Measurements from ENCODE around the gene TGFB1.
A peak's percentile ranks its signal among the peaks of the same experiment; 100 is the strongest.
"Not testable (repeated sequence)": the region's sequence is repeated elsewhere in the genome, so short reads cannot be mapped to it uniquely, and the experiment has no call there.

Gene TGFB1

GRCh38 chr19:41350735-41351338, 2.9 kb downstream of the TGFB1 start:
- H3K4me3 ChIP-seq (ENCODE audit: low read length in 2 of 2) = peak overlapping the region; percentile 66 to 80

GRCh38 chr19:41346916-41347315, 6.8 kb downstream of the TGFB1 start:
- not testable (repeated sequence) for H3K27ac ChIP-seq (ENCODE audit: low read depth in 2 of 2, low read length in 2 of 2); H3K4me3 ChIP-seq (ENCODE audit: low read length in 2 of 2); H3K36me3 ChIP-seq (ENCODE audit: control insufficient read depth in 2 of 2, insufficient read depth in 2 of 2, low read length in 2 of 2); H3K9me3 ChIP-seq (ENCODE audit: control insufficient read depth in 2 of 2, low read length in 2 of 2); H3K9ac ChIP-seq (ENCODE audit: low read depth in 1 of 2, low read length in 2 of 2)
- Histone ChIP-seq H3K27me3 (ENCODE audit: control insufficient read depth in 2 of 2, insufficient read depth in 2 of 2, low read length in 2 of 2) (peaks cover 0 to 10% of the 10 kb centered on the region in 2 donors), H3K4me1 (ENCODE audit: control insufficient read depth in 2 of 2, insufficient read depth in 2 of 2, low read length in 2 of 2) (peaks cover 10 to 12% of the 10 kb centered on the region in 2 donors)

More at GRCh38 chr19:41350735-41351338, 2.9 kb downstream of the TGFB1 start:
- H3K9ac ChIP-seq (ENCODE audit: low read depth in 1 of 2, low read length in 2 of 2) = peak overlapping the region; percentile 43 to 67
- peaks cover 19 to 20% of the 10 kb centered on the region in 2 donors for H3K4me1 ChIP-seq (ENCODE audit: control insufficient read depth in 2 of 2, insufficient read depth in 2 of 2, low read length in 2 of 2)
- peak overlapping the region; percentile 30 to 77 for H3K27ac ChIP-seq (ENCODE audit: low read depth in 2 of 2, low read length in 2 of 2)
- H3K36me3 ChIP-seq (ENCODE audit: control insufficient read depth in 2 of 2, insufficient read depth in 2 of 2, low read length in 2 of 2) = no peaks in the 10 kb centered on the region
- no peaks in the 10 kb centered on the region for H3K9me3 ChIP-seq (ENCODE audit: control insufficient read depth in 2 of 2, low read length in 2 of 2)
- peaks cover 0 to 18% of the 10 kb centered on the region in 2 donors for H3K27me3 ChIP-seq (ENCODE audit: control insufficient read depth in 2 of 2, insufficient read depth in 2 of 2, low read length in 2 of 2)

DNA sequence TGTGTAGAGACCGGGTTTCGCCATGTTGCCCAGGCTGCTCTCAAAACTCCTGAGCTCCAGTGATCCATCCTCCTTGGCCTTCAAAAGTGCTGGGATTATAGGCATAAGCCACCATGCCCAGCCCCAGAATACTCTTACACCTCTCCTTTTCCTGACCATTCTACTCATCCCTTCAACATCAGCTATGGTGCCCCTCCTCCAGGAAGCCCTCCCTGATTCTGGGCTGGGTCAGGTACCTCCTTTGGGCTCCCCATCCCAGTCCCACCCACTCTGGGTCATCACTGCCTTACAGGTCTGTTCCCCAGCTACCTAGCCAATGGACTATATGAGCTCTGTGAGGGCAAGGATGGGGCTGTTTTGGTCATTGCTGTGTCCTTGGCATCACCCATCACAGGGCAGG, 9.6 kb downstream of the TGFB1 start:
- H3K27me3 ChIP-seq (ENCODE audit: control insufficient read depth in 2 of 2, insufficient read depth in 2 of 2, low read length in 2 of 2) = no peaks in the 10 kb centered on the region
- no peaks in the 10 kb centered on the region for H3K9me3 ChIP-seq (ENCODE audit: control insufficient read depth in 2 of 2, low read length in 2 of 2)
- no peak overlapping the region for H3K27ac ChIP-seq (ENCODE audit: low read depth in 2 of 2, low read length in 2 of 2)
- H3K36me3 ChIP-seq (ENCODE audit: control insufficient read depth in 2 of 2, insufficient read depth in 2 of 2, low read length in 2 of 2) = peaks cover 7 to 16% of the 10 kb centered on the region in 2 donors
- H3K4me3 ChIP-seq (ENCODE audit: low read length in 2 of 2) = no peak overlapping the region
- no peak overlapping the region for H3K9ac ChIP-seq (ENCODE audit: low read depth in 1 of 2, low read length in 2 of 2)
- no peaks in the 10 kb centered on the region for H3K4me1 ChIP-seq (ENCODE audit: control insufficient read depth in 2 of 2, insufficient read depth in 2 of 2, low read length in 2 of 2)

DNA sequence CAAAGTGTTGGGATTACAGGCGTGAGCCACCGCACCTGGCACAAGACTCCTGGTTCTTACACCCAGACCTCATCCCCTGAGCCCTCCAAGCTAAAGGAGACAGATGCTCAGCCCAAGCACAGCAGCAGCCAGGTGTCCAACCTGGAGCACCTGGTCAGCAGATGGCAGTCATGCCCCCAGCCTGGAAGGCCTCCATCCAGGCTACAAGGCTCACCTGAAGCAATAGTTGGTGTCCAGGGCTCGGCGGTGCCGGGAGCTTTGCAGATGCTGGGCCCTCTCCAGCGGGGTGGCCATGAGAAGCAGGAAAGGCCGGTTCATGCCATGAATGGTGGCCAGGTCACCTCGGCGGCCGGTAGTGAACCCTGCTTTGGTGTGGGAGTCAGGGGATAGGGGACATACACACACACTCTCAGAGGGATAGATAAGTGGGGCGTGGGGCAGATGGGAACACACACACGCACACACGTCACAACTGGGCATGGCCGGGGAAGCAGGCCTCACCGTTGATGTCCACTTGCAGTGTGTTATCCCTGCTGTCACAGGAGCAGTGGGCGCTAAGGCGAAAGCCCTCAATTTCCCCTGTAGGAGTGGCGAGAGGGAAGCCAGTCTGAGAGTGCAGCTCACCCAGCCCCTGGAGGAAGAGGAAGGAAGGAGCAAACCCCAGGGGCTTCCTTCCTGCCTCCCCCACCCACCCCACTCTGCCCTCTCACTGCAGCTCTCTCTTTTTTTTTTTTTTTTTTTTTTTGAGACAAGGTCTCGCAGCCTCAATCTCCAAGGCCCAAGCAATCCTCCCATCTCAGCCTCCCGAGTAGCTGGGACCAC, 11.8 kb downstream of the TGFB1 start:
- no peaks in the 10 kb centered on the region for H3K4me1 ChIP-seq (ENCODE audit: control insufficient read depth in 2 of 2, insufficient read depth in 2 of 2, low read length in 2 of 2)
- peaks cover 7 to 16% of the 10 kb centered on the region in 2 donors for H3K36me3 ChIP-seq (ENCODE audit: control insufficient read depth in 2 of 2, insufficient read depth in 2 of 2, low read length in 2 of 2)

DNA sequence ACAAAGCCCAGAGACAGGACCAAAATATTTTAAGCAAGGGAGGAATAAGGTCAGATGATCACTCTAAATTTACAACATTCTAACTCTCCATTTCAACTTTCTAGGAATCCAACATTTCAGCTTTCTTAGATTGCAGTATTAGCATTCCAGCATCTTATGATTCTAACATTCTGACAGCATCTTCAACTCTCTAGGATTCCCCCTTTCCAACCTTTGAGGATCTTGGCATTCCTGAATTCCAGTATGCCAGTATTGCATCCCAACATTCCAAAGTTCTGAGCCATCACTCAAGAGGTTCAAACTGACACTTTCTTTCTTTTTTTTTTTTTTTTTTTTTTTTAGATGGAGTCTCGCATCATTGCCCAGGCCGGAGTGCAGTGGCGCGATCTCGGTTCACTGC, 13.8 kb downstream of the TGFB1 start:
- H3K9me3 ChIP-seq (ENCODE audit: control insufficient read depth in 2 of 2, low read length in 2 of 2) = no peaks in the 10 kb centered on the region
- no peak overlapping the region for H3K27ac ChIP-seq (ENCODE audit: low read depth in 2 of 2, low read length in 2 of 2)
- peaks cover 0 to 2% of the 10 kb centered on the region in 2 donors for H3K4me1 ChIP-seq (ENCODE audit: control insufficient read depth in 2 of 2, insufficient read depth in 2 of 2, low read length in 2 of 2)
- no peak overlapping the region for H3K4me3 ChIP-seq (ENCODE audit: low read length in 2 of 2)
- peaks cover 7 to 16% of the 10 kb centered on the region in 2 donors for H3K36me3 ChIP-seq (ENCODE audit: control insufficient read depth in 2 of 2, insufficient read depth in 2 of 2, low read length in 2 of 2)
- no peak overlapping the region for H3K9ac ChIP-seq (ENCODE audit: low read depth in 1 of 2, low read length in 2 of 2)
- no peaks in the 10 kb centered on the region for H3K27me3 ChIP-seq (ENCODE audit: control insufficient read depth in 2 of 2, insufficient read depth in 2 of 2, low read length in 2 of 2)

More for the DNA sequence above, 11.8 kb downstream of the TGFB1 start:
- no peaks in the 10 kb centered on the region for H3K27me3 ChIP-seq (ENCODE audit: control insufficient read depth in 2 of 2, insufficient read depth in 2 of 2, low read length in 2 of 2)
- no peak overlapping the region for H3K27ac ChIP-seq (ENCODE audit: low read depth in 2 of 2, low read length in 2 of 2)
- H3K9me3 ChIP-seq (ENCODE audit: control insufficient read depth in 2 of 2, low read length in 2 of 2) = no peaks in the 10 kb centered on the region
- no peak overlapping the region for H3K9ac ChIP-seq (ENCODE audit: low read depth in 1 of 2, low read length in 2 of 2)
- H3K4me3 ChIP-seq (ENCODE audit: low read length in 2 of 2) = no peak overlapping the region

GRCh38 chr19:41335467-41335866, 18.3 kb downstream of the TGFB1 start:
- Histone ChIP-seq H3K4me3 (ENCODE audit: low read length in 2 of 2) (no peak overlapping the region), H3K9ac (ENCODE audit: low read depth in 1 of 2, low read length in 2 of 2) (no peak overlapping the region), H3K36me3 (ENCODE audit: control insufficient read depth in 2 of 2, insufficient read depth in 2 of 2, low read length in 2 of 2) (peaks cover 7 to 8% of the 10 kb centered on the region in 2 donors), H3K4me1 (ENCODE audit: control insufficient read depth in 2 of 2, insufficient read depth in 2 of 2, low read length in 2 of 2) (peaks cover 0 to 5% of the 10 kb centered on the region in 2 donors), H3K27me3 (ENCODE audit: control insufficient read depth in 2 of 2, insufficient read depth in 2 of 2, low read length in 2 of 2) (no peaks in the 10 kb centered on the region), H3K27ac (ENCODE audit: low read depth in 2 of 2, low read length in 2 of 2) (no peak overlapping the region), H3K9me3 (ENCODE audit: control insufficient read depth in 2 of 2, low read length in 2 of 2) (no peaks in the 10 kb centered on the region)

DNA sequence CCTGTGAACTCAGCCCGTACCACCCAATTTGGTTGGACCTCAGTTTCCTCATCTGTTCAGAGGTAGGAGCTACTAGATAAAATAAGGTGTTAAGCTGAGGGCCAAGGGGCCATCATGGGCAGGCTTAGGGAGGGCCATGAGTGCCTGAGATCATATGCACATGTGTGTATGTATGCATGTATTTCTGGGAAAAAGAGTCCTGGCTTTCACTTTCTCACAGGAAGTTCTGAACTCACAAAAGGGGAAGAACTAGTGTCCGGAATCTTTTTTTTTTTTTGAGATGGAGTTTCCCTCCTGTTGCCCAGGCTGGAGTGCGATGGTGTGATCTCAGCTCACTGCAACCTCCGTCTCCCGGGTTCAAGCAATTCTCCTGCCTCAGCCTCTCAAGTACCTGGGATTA, 18.9 kb downstream of the TGFB1 start:
- no peak overlapping the region for H3K27ac ChIP-seq (ENCODE audit: low read depth in 2 of 2, low read length in 2 of 2)

GRCh38 chr19:41332468-41332867, 21.3 kb downstream of the TGFB1 start:
- H3K27me3 ChIP-seq (ENCODE audit: control insufficient read depth in 2 of 2, insufficient read depth in 2 of 2, low read length in 2 of 2) = peaks cover 0 to 3% of the 10 kb centered on the region in 2 donors
- H3K36me3 ChIP-seq (ENCODE audit: control insufficient read depth in 2 of 2, insufficient read depth in 2 of 2, low read length in 2 of 2) = peaks cover 5 to 8% of the 10 kb centered on the region in 2 donors
- peaks cover 17 to 22% of the 10 kb centered on the region in 2 donors for H3K4me1 ChIP-seq (ENCODE audit: control insufficient read depth in 2 of 2, insufficient read depth in 2 of 2, low read length in 2 of 2)
- no peak overlapping the region for H3K27ac ChIP-seq (ENCODE audit: low read depth in 2 of 2, low read length in 2 of 2)
- no peak overlapping the region for H3K9ac ChIP-seq (ENCODE audit: low read depth in 1 of 2, low read length in 2 of 2)
- no peak overlapping the region for H3K4me3 ChIP-seq (ENCODE audit: low read length in 2 of 2)
- H3K9me3 ChIP-seq (ENCODE audit: control insufficient read depth in 2 of 2, low read length in 2 of 2) = no peaks in the 10 kb centered on the region

More for the DNA sequence above, 18.9 kb downstream of the TGFB1 start:
- no peak overlapping the region for H3K4me3 ChIP-seq (ENCODE audit: low read length in 2 of 2)
- no peak overlapping the region for H3K9ac ChIP-seq (ENCODE audit: low read depth in 1 of 2, low read length in 2 of 2)
- peaks cover 5 to 8% of the 10 kb centered on the region in 2 donors for H3K36me3 ChIP-seq (ENCODE audit: control insufficient read depth in 2 of 2, insufficient read depth in 2 of 2, low read length in 2 of 2)
- peaks cover 0 to 5% of the 10 kb centered on the region in 2 donors for H3K4me1 ChIP-seq (ENCODE audit: control insufficient read depth in 2 of 2, insufficient read depth in 2 of 2, low read length in 2 of 2)
- H3K9me3 ChIP-seq (ENCODE audit: control insufficient read depth in 2 of 2, low read length in 2 of 2) = no peaks in the 10 kb centered on the region
- no peaks in the 10 kb centered on the region for H3K27me3 ChIP-seq (ENCODE audit: control insufficient read depth in 2 of 2, insufficient read depth in 2 of 2, low read length in 2 of 2)

DNA sequence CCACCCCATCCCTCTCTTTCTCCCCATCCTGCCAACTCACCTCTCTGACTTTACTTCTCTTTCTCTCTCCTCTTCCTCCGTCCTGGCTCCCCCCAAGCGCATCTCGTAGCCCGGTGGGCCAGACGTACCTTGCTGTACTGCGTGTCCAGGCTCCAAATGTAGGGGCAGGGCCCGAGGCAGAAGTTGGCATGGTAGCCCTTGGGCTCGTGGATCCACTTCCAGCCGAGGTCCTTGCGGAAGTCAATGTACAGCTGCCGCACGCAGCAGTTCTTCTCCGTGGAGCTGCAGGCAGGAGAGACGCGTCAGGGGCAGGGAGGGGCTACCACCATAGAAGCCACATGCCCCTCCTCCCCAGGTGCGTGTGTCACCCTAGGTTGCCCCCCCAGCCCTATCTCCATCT, 21.7 kb downstream of the TGFB1 start:
- no peak overlapping the region for H3K9ac ChIP-seq (ENCODE audit: low read depth in 1 of 2, low read length in 2 of 2)
- H3K4me1 ChIP-seq (ENCODE audit: control insufficient read depth in 2 of 2, insufficient read depth in 2 of 2, low read length in 2 of 2) = peaks cover 22 to 26% of the 10 kb centered on the region in 2 donors
- no peaks in the 10 kb centered on the region for H3K9me3 ChIP-seq (ENCODE audit: control insufficient read depth in 2 of 2, low read length in 2 of 2)
- peaks cover 5 to 8% of the 10 kb centered on the region in 2 donors for H3K36me3 ChIP-seq (ENCODE audit: control insufficient read depth in 2 of 2, insufficient read depth in 2 of 2, low read length in 2 of 2)
- peaks cover 0 to 3% of the 10 kb centered on the region in 2 donors for H3K27me3 ChIP-seq (ENCODE audit: control insufficient read depth in 2 of 2, insufficient read depth in 2 of 2, low read length in 2 of 2)
- H3K27ac ChIP-seq (ENCODE audit: low read depth in 2 of 2, low read length in 2 of 2) = no peak overlapping the region
- no peak overlapping the region for H3K4me3 ChIP-seq (ENCODE audit: low read length in 2 of 2)

DNA sequence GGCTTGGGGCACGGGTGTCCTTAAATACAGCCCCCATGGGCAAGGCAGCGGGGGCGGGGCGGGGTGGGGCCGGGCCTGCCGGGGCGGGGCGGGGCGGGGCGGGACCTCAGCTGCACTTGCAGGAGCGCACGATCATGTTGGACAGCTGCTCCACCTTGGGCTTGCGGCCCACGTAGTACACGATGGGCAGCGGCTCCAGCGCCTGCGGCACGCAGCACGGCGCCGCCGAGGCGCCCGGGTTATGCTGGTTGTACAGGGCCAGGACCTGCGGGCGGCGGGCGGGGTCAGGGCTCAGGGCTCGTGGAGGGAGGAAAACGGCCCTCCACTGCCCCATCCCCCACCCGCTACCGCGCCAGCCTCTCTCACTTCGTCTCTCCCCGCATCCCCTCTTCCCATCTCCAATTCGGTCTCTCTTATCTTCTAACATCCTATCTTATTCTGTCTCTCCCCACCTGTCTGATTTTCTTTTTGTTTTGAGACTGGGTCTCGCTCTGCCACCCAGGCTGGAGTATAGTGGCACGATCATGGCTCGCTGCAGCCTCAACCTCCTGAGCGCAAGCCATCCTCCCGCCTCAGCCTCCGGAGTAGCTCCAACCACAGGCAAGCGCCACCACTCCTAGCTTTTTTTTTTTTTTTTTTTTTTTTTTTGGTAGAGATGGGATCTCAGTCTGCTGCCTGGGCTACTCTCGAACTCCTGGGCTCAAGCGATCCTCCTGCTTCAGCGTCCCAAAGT, 22.6 kb downstream of the TGFB1 start:
- Histone ChIP-seq H3K27me3 (ENCODE audit: control insufficient read depth in 2 of 2, insufficient read depth in 2 of 2, low read length in 2 of 2) (peaks cover 3 to 12% of the 10 kb centered on the region in 2 donors), H3K4me1 (ENCODE audit: control insufficient read depth in 2 of 2, insufficient read depth in 2 of 2, low read length in 2 of 2) (peaks cover 31 to 34% of the 10 kb centered on the region in 2 donors), H3K36me3 (ENCODE audit: control insufficient read depth in 2 of 2, insufficient read depth in 2 of 2, low read length in 2 of 2) (peaks cover 5 to 8% of the 10 kb centered on the region in 2 donors), H3K9ac (ENCODE audit: low read depth in 1 of 2, low read length in 2 of 2) (no peak overlapping the region), H3K9me3 (ENCODE audit: control insufficient read depth in 2 of 2, low read length in 2 of 2) (no peaks in the 10 kb centered on the region), H3K4me3 (ENCODE audit: low read length in 2 of 2) (no peak overlapping the region), H3K27ac (ENCODE audit: low read depth in 2 of 2, low read length in 2 of 2) (no peak overlapping the region)
